KMS-11 (cell line): Measurements from ENCODE around the gene PGAP2.
A peak's percentile ranks its signal among the peaks of the same experiment; 100 is the strongest.
"Not testable (repeated sequence)": the region's sequence is repeated elsewhere in the genome, so short reads cannot be mapped to it uniquely, and the experiment has no call there.

Experiments
- H2AFZ ChIP-seq: fragments of 200-600 bp; sonication (generic); 2 replicates; pipeline ENCODE4 v1.6.1; 2016; ENCODE audit warnings: antibody characterized with exemption, mixed run types, low read depth
- H3K27ac ChIP-seq: fragments of 200-600 bp; sonication (generic); 2 replicates; pipeline ENCODE4 v1.6.1; 2016; ENCODE audit warnings: mild to moderate bottlenecking, mixed run types
- H3K27me3 ChIP-seq: fragments of 200-600 bp; sonication (generic); 2 replicates; pipeline ENCODE4 v1.6.1; 2017; ENCODE audit warnings: mild to moderate bottlenecking, low read depth, mixed run types, moderate library complexity; ENCODE audit not compliant: insufficient read depth
- H3K36me3 ChIP-seq: fragments of 200-600 bp; sonication (generic); 2 replicates; pipeline ENCODE4 v1.6.1; 2017; ENCODE audit warnings: mild to moderate bottlenecking, mixed run types; ENCODE audit not compliant: insufficient read depth
- H3K4me1 ChIP-seq: fragments of 200-600 bp; sonication (generic); 2 replicates; pipeline ENCODE4 v1.6.1; 2016; ENCODE audit warnings: mild to moderate bottlenecking, low read depth, mixed run types; ENCODE audit not compliant: poor library complexity, severe bottlenecking
- H3K4me2 ChIP-seq: fragments of 200-600 bp; sonication (generic); 2 replicates; pipeline ENCODE4 v1.7.0; 2016; ENCODE audit warnings: mild to moderate bottlenecking, mixed run types
- H3K4me3 ChIP-seq: fragments of 200-600 bp; sonication (generic); IDR thresholded peaks from 2 replicates; pipeline ENCODE4 v1.6.1; 2017; ENCODE audit warnings: low read depth, low read length, mixed read lengths; ENCODE audit not compliant: insufficient read depth
- H3K79me2 ChIP-seq: fragments of 200-600 bp; sonication (generic); 2 replicates; pipeline ENCODE4 v1.6.1; 2016; ENCODE audit warnings: low read depth, mixed run types; ENCODE audit not compliant: insufficient read depth
- H3K9ac ChIP-seq: fragments of 200-600 bp; sonication (generic); 2 replicates; pipeline ENCODE4 v1.6.1; 2016; ENCODE audit warnings: mild to moderate bottlenecking, mixed run types
- H4K20me1 ChIP-seq: fragments of 200-600 bp; sonication (generic); 2 replicates; pipeline ENCODE4 v1.6.1; 2016; ENCODE audit warnings: mild to moderate bottlenecking, mixed run types; ENCODE audit not compliant: insufficient read depth
- CTCF ChIP-seq: fragments of 200-600 bp; sonication (generic); conservative IDR thresholded peaks from 2 replicates; pipeline ENCODE4 v1.6.1; 2017; ENCODE audit warnings: low read depth, mild to moderate bottlenecking, antibody characterized with exemption, low read length, moderate library complexity, mixed read lengths

PGAP2 gene

GRCh38 chr11:3808861-3809623, 682 bp downstream of the PGAP2 start:
- H3K36me3 ChIP-seq, result no peaks in the 10 kb centered on the region
- H3K9ac ChIP-seq, result peak overlapping the region; percentile 43; the same call in 1 of the 2 replicates
- TF ChIP-seq CTCF, result peak; percentile 63
- no peak overlapping the region for H3K27ac ChIP-seq
- no peaks in the 10 kb centered on the region for H3K79me2 ChIP-seq
- no peaks in the 10 kb centered on the region for H4K20me1 ChIP-seq
- no peaks in the 10 kb centered on the region for H3K27me3 ChIP-seq
- peak overlapping the region; percentile 28 for H3K4me3 ChIP-seq
- H3K4me1 ChIP-seq, result peaks cover 6% of the 10 kb centered on the region
- H2AFZ ChIP-seq, result peak overlapping the region; percentile 84
- peak overlapping the region; percentile 86 for H3K4me2 ChIP-seq

- H3K79me2 ChIP-seq, result no peaks in the 10 kb centered on the region
- no peak overlapping the region for H2AFZ ChIP-seq
- H3K4me1 ChIP-seq, result peaks cover 6% of the 10 kb centered on the region
- H3K27me3 ChIP-seq, result no peaks in the 10 kb centered on the region
- no peaks in the 10 kb centered on the region for H4K20me1 ChIP-seq
- H3K9ac ChIP-seq, result no peak overlapping the region
- peak overlapping the region; percentile 86 for H3K4me2 ChIP-seq
- H3K27ac ChIP-seq, result no peak overlapping the region
- TF ChIP-seq CTCF, result no peak
- no peak overlapping the region for H3K4me3 ChIP-seq
- no peaks in the 10 kb centered on the region for H3K36me3 ChIP-seq
These were observed 1.2 kb downstream of the PGAP2 start for GRCh38 chr11:3809624-3809928.

- H3K4me2 ChIP-seq, result no peak overlapping the region
- no peaks in the 10 kb centered on the region for H3K36me3 ChIP-seq
- no peak overlapping the region for H2AFZ ChIP-seq
These were observed 2.1 kb downstream of the PGAP2 start for GRCh38 chr11:3810446-3810845.

GRCh38 chr11:3810951-3811350, 2.6 kb downstream of the PGAP2 start:
- H3K4me2 ChIP-seq, result no peak overlapping the region
- no peak overlapping the region for H3K9ac ChIP-seq
- no peaks in the 10 kb centered on the region for H3K79me2 ChIP-seq
- H3K4me3 ChIP-seq, result no peak overlapping the region
- H2AFZ ChIP-seq, result no peak overlapping the region
- H3K27me3 ChIP-seq, result no peaks in the 10 kb centered on the region
- H3K36me3 ChIP-seq, result no peaks in the 10 kb centered on the region
- no peak overlapping the region for H3K27ac ChIP-seq
- H4K20me1 ChIP-seq, result no peaks in the 10 kb centered on the region
- H3K4me1 ChIP-seq, result peaks cover 6% of the 10 kb centered on the region
- no peak for TF ChIP-seq CTCF

More at GRCh38 chr11:3810446-3810845, 2.1 kb downstream of the PGAP2 start:
- Histone ChIP-seq H3K27me3 (no peaks in the 10 kb centered on the region), H3K79me2 (no peaks in the 10 kb centered on the region), H4K20me1 (no peaks in the 10 kb centered on the region), H3K4me1 (peaks cover 6% of the 10 kb centered on the region), H3K4me3 (no peak overlapping the region), H3K9ac (no peak overlapping the region), H3K27ac (no peak overlapping the region)
- no peak for TF ChIP-seq CTCF

GRCh38 chr11:3814832-3815231, 6.5 kb downstream of the PGAP2 start:
- not testable (repeated sequence) for H2AFZ ChIP-seq, H3K4me2 ChIP-seq, H3K27me3 ChIP-seq, H3K4me1 ChIP-seq, H4K20me1 ChIP-seq, H3K27ac ChIP-seq, H3K4me3 ChIP-seq, H3K36me3 ChIP-seq, H3K79me2 ChIP-seq, H3K9ac ChIP-seq
